ENCODE data around the gene VPS29.
"Not testable (repeated sequence)": the region's sequence is repeated elsewhere in the genome, so short reads cannot be mapped to it uniquely, and the experiment has no call there.

Gene VPS29

DNA sequence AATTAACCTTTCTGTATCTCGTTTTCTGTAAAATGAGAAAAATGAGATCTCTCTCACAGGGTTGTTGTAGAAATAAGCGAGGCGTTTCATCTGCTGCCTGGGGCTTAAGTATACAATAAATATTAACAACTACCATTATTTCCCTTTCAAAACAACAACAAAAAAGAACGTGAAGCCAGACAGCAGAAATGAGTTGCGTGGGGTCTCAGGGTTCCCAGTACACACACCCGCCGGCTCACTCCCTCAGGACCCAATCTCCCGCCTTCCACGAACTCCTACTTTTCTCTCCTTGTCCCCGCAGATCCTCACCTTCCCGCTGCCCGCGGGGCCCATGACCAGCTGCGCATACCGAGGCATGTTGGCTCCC lies 34.1 kb downstream of the VPS29 start:
- H3K23ac ChIP-seq (ENCODE audit: low read depth, low read length, poor library complexity) = peak overlapping the region; percentile 94
- no peak overlapping the region for H3K4ac ChIP-seq (ENCODE audit: low read length)
- H3K4me2 ChIP-seq (ENCODE audit: insufficient read depth, low read length, poor library complexity, severe bottlenecking) = peak overlapping the region; percentile 64
- no peak overlapping the region for H3K14ac ChIP-seq (ENCODE audit: low read length)
- H4K8ac ChIP-seq (ENCODE audit: low read depth, low read length) = no peak overlapping the region
- no CpG with 5 or more reads among the region's 15 CpGs for WGBS, 2 donors (ENCODE audit: extremely low coverage in 2 of 2, insufficient read length in 2 of 2, insufficient replicate concordance in 1 of 2)
- no peak overlapping the region for H2BK5ac ChIP-seq (ENCODE audit: low read length)
- no peak overlapping the region for H2BK15ac ChIP-seq (ENCODE audit: low read length)
- H3K18ac ChIP-seq (ENCODE audit: low read length) = peak overlapping the region; percentile 95
- H2AFZ ChIP-seq (ENCODE audit: low read length) = peak overlapping the region; percentile 82
- no peak overlapping the region for H2BK12ac ChIP-seq (ENCODE audit: low read length)
- H3K4me1 ChIP-seq (ENCODE audit: control insufficient read depth in 2 of 2, insufficient read depth in 1 of 2, low read depth in 1 of 2, low read length in 2 of 2) = peaks cover 6 to 8% of the 10 kb centered on the region in 2 donors
- H4K91ac ChIP-seq (ENCODE audit: low read depth, low read length, poor library complexity) = no peak overlapping the region
- no peaks in the 10 kb centered on the region for H3K9me3 ChIP-seq (replicated peaks in 1 of 2; ENCODE audit: control insufficient read depth in 2 of 2, insufficient read depth in 1 of 2, low read depth in 1 of 2, low read length in 2 of 2)
- H3K9ac ChIP-seq (ENCODE audit: low read depth, low read length, poor library complexity) = peak overlapping the region; percentile 83
- peaks cover 9 to 28% of the 10 kb centered on the region in 2 donors for H3K36me3 ChIP-seq (replicated peaks in 1 of 2; ENCODE audit: control insufficient read depth in 2 of 2, insufficient read depth in 2 of 2, low read length in 2 of 2)
- H3K27ac ChIP-seq (replicated peaks; ENCODE audit: low read length) = no peak overlapping the region
- no peak overlapping the region for H2AK5ac ChIP-seq (ENCODE audit: low read depth, low read length)
- H3K4me3 ChIP-seq (ENCODE audit: low read length in 2 of 2) = peak overlapping the region; percentile 62 to 96
- H2BK120ac ChIP-seq (ENCODE audit: low read depth, low read length) = no peak overlapping the region
- H3K79me1 ChIP-seq (ENCODE audit: low read depth, low read length) = peaks cover 12% of the 10 kb centered on the region
- no peak for DNase-seq (ENCODE audit: low spot score)
- no peaks in the 10 kb centered on the region for H3K27me3 ChIP-seq (ENCODE audit: control insufficient read depth in 3 of 3, insufficient read depth in 3 of 3, low read depth in 1 of 3, low read length in 3 of 3)

DNA sequence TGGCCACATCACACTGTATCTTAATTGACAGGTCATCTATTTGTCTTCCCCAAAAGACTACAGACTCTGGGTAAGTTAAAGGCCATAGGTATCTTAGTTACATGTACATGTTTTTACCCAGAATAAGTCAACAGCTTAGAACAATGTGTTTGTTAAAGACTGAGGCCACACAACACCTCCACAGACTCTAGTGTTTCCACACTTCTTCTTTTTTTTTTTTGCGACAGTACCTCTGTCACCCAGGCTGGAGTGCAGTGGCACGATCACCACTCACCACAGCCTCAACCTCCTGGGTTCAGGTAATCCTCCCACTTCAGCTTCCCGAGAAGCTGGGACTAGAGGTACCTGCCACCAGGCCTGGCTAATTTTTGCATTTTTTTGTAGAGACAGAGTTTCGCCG lies 35.1 kb downstream of the VPS29 start:
- no peak overlapping the region for H3K27ac ChIP-seq (replicated peaks; ENCODE audit: low read length)
- H3K4ac ChIP-seq (ENCODE audit: low read length) = no peak overlapping the region
- no peak overlapping the region for H2BK120ac ChIP-seq (ENCODE audit: low read depth, low read length)
- peaks cover 12% of the 10 kb centered on the region for H3K79me1 ChIP-seq (ENCODE audit: low read depth, low read length)
- WGBS, 2 donors (ENCODE audit: extremely low coverage in 2 of 2, insufficient read length in 2 of 2, insufficient replicate concordance in 1 of 2) = no CpG with 5 or more reads among the region's 5 CpGs
- H3K4me2 ChIP-seq (ENCODE audit: insufficient read depth, low read length, poor library complexity, severe bottlenecking) = no peak overlapping the region
- no peak overlapping the region for H3K18ac ChIP-seq (ENCODE audit: low read length)
- no peak overlapping the region for H3K23ac ChIP-seq (ENCODE audit: low read depth, low read length, poor library complexity)
- H3K27me3 ChIP-seq (ENCODE audit: control insufficient read depth in 3 of 3, insufficient read depth in 3 of 3, low read depth in 1 of 3, low read length in 3 of 3) = no peaks in the 10 kb centered on the region
- no peak overlapping the region for H2AFZ ChIP-seq (ENCODE audit: low read length)
- H3K4me1 ChIP-seq (ENCODE audit: control insufficient read depth in 2 of 2, insufficient read depth in 1 of 2, low read depth in 1 of 2, low read length in 2 of 2) = peaks cover 6 to 8% of the 10 kb centered on the region in 2 donors
- H4K8ac ChIP-seq (ENCODE audit: low read depth, low read length) = no peak overlapping the region
- no peak overlapping the region for H2BK15ac ChIP-seq (ENCODE audit: low read length)
- no peak overlapping the region for H3K14ac ChIP-seq (ENCODE audit: low read length)
- no peak for DNase-seq (ENCODE audit: low spot score)
- no peak overlapping the region for H4K91ac ChIP-seq (ENCODE audit: low read depth, low read length, poor library complexity)
- H3K9me3 ChIP-seq (replicated peaks in 1 of 2; ENCODE audit: control insufficient read depth in 2 of 2, insufficient read depth in 1 of 2, low read depth in 1 of 2, low read length in 2 of 2) = no peaks in the 10 kb centered on the region
- H2BK12ac ChIP-seq (ENCODE audit: low read length) = no peak overlapping the region
- H3K9ac ChIP-seq (ENCODE audit: low read depth, low read length, poor library complexity) = no peak overlapping the region
- H2BK5ac ChIP-seq (ENCODE audit: low read length) = no peak overlapping the region
- H3K4me3 ChIP-seq (ENCODE audit: low read length in 2 of 2) = peak overlapping the region in 1 of 2 donors; percentile 62
- no peak overlapping the region for H2AK5ac ChIP-seq (ENCODE audit: low read depth, low read length)
- H3K36me3 ChIP-seq (replicated peaks in 1 of 2; ENCODE audit: control insufficient read depth in 2 of 2, insufficient read depth in 2 of 2, low read length in 2 of 2) = peaks cover 15 to 35% of the 10 kb centered on the region in 2 donors

DNA sequence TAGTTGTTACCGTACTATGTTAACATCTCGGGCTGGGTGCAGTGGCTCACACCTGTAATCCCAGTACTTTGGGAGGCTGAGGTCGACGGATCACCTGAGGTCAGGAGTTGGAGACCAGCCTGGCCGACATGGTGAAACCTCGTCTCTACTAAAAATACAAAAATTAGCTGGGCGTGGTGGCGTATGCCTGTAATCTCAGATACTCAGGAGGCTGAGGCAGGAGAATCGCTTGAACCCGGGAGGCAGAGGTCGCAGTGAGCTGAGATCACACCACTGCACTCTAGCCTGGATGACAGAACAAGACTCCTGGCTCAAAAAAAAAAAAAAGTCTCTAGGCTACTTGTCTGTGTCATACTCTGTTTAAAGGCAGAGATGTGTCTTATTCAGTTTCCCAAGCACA lies 36.1 kb downstream of the VPS29 start:
- not testable (repeated sequence) for H3K18ac ChIP-seq (ENCODE audit: low read length); H4K91ac ChIP-seq (ENCODE audit: low read depth, low read length, poor library complexity); H3K4ac ChIP-seq (ENCODE audit: low read length); DNase-seq (ENCODE audit: low spot score); H3K4me3 ChIP-seq (ENCODE audit: low read length in 2 of 2); H4K8ac ChIP-seq (ENCODE audit: low read depth, low read length); H3K27ac ChIP-seq (replicated peaks; ENCODE audit: low read length); H3K4me2 ChIP-seq (ENCODE audit: insufficient read depth, low read length, poor library complexity, severe bottlenecking); H3K27me3 ChIP-seq (ENCODE audit: control insufficient read depth in 3 of 3, insufficient read depth in 3 of 3, low read depth in 1 of 3, low read length in 3 of 3); H2BK5ac ChIP-seq (ENCODE audit: low read length); H2BK12ac ChIP-seq (ENCODE audit: low read length); H3K9me3 ChIP-seq (replicated peaks in 1 of 2; ENCODE audit: control insufficient read depth in 2 of 2, insufficient read depth in 1 of 2, low read depth in 1 of 2, low read length in 2 of 2); H3K9ac ChIP-seq (ENCODE audit: low read depth, low read length, poor library complexity); H2AK5ac ChIP-seq (ENCODE audit: low read depth, low read length); H3K14ac ChIP-seq (ENCODE audit: low read length); H2AFZ ChIP-seq (ENCODE audit: low read length); H3K4me1 ChIP-seq (ENCODE audit: control insufficient read depth in 2 of 2, insufficient read depth in 1 of 2, low read depth in 1 of 2, low read length in 2 of 2); H2BK120ac ChIP-seq (ENCODE audit: low read depth, low read length); H2BK15ac ChIP-seq (ENCODE audit: low read length); H3K23ac ChIP-seq (ENCODE audit: low read depth, low read length, poor library complexity)
- WGBS, 2 donors (ENCODE audit: extremely low coverage in 2 of 2, insufficient read length in 2 of 2, insufficient replicate concordance in 1 of 2) = no CpG with 5 or more reads among the region's 11 CpGs
- peaks cover 12% of the 10 kb centered on the region for H3K79me1 ChIP-seq (ENCODE audit: low read depth, low read length)
- H3K36me3 ChIP-seq (replicated peaks in 1 of 2; ENCODE audit: control insufficient read depth in 2 of 2, insufficient read depth in 2 of 2, low read length in 2 of 2) = peaks cover 15 to 45% of the 10 kb centered on the region in 2 donors

DNA sequence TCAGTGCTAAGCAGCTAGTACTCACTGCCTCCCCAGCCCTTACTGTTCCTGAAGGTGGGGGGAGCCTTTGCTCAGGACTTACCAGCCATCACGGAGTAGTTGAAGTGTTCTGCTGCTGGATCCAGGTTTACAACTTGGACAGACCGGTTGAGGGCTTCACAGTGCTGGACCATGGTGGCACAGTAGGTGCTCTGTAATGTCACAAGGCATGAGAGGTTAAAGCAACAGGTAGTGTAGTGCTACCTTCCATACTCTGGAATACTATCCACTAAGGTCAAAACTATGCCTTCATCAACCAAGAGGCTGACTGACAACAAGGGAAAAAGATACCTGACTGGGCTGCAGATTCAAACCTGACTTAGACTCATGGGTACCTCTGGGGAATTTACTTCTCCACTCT lies 36.9 kb downstream of the VPS29 start:
- WGBS, 2 donors (ENCODE audit: extremely low coverage in 2 of 2, insufficient read length in 2 of 2, insufficient replicate concordance in 1 of 2) = no CpG with 5 or more reads among the region's 2 CpGs
- H3K27ac ChIP-seq (replicated peaks; ENCODE audit: low read length) = no peak overlapping the region
- H2BK12ac ChIP-seq (ENCODE audit: low read length) = no peak overlapping the region
- no peak overlapping the region for H3K14ac ChIP-seq (ENCODE audit: low read length)
- H3K18ac ChIP-seq (ENCODE audit: low read length) = no peak overlapping the region
- H3K4me2 ChIP-seq (ENCODE audit: insufficient read depth, low read length, poor library complexity, severe bottlenecking) = no peak overlapping the region
- no peak overlapping the region for H4K91ac ChIP-seq (ENCODE audit: low read depth, low read length, poor library complexity)
- no peak overlapping the region for H2BK5ac ChIP-seq (ENCODE audit: low read length)
- no peaks in the 10 kb centered on the region for H3K9me3 ChIP-seq (replicated peaks in 1 of 2; ENCODE audit: control insufficient read depth in 2 of 2, insufficient read depth in 1 of 2, low read depth in 1 of 2, low read length in 2 of 2)
- no peak overlapping the region for H3K9ac ChIP-seq (ENCODE audit: low read depth, low read length, poor library complexity)
- no peak overlapping the region for H3K4me3 ChIP-seq (ENCODE audit: low read length in 2 of 2)
- H2BK15ac ChIP-seq (ENCODE audit: low read length) = no peak overlapping the region
- no peak for DNase-seq (ENCODE audit: low spot score)
- H3K4ac ChIP-seq (ENCODE audit: low read length) = no peak overlapping the region
- H2BK120ac ChIP-seq (ENCODE audit: low read depth, low read length) = no peak overlapping the region
- peaks cover 15 to 48% of the 10 kb centered on the region in 2 donors for H3K36me3 ChIP-seq (replicated peaks in 1 of 2; ENCODE audit: control insufficient read depth in 2 of 2, insufficient read depth in 2 of 2, low read length in 2 of 2)
- no peak overlapping the region for H4K8ac ChIP-seq (ENCODE audit: low read depth, low read length)
- H2AFZ ChIP-seq (ENCODE audit: low read length) = no peak overlapping the region
- H3K4me1 ChIP-seq (ENCODE audit: control insufficient read depth in 2 of 2, insufficient read depth in 1 of 2, low read depth in 1 of 2, low read length in 2 of 2) = peaks cover 6 to 8% of the 10 kb centered on the region in 2 donors
- H3K23ac ChIP-seq (ENCODE audit: low read depth, low read length, poor library complexity) = no peak overlapping the region
- H3K79me1 ChIP-seq (ENCODE audit: low read depth, low read length) = peaks cover 14% of the 10 kb centered on the region
- no peak overlapping the region for H2AK5ac ChIP-seq (ENCODE audit: low read depth, low read length)
- no peaks in the 10 kb centered on the region for H3K27me3 ChIP-seq (ENCODE audit: control insufficient read depth in 3 of 3, insufficient read depth in 3 of 3, low read depth in 1 of 3, low read length in 3 of 3)

Data from neuronal stem cell (in vitro differentiated cells).